DOHH2 (cell line): ENCODE measurements around the gene MACF1.

Source experiments
- CTCF ChIP-seq: fragments of 200-600 bp; sonication (generic); IDR thresholded peaks from one replicate; pipeline ENCODE4 v1.5.1; 2014; ENCODE audit warnings: antibody characterized with exemption, mild to moderate bottlenecking, low read depth, low read length; ENCODE audit not compliant: poor library complexity, severe bottlenecking
- EZH2phosphoT487 ChIP-seq: fragments of 200-600 bp; sonication (generic); IDR thresholded peaks from 2 replicates; pipeline ENCODE4 v1.6.1; 2017; ENCODE audit warnings: borderline replicate concordance, mild to moderate bottlenecking, antibody characterized with exemption, low read length, moderate library complexity, mixed read lengths

- no peak for TF ChIP-seq CTCF
- no peak for TF ChIP-seq EZH2phosphoT487
Observed at GRCh38 chr1:39342776-39343175, 138.3 kb downstream of the MACF1 start.
